VCaP (cell line): ENCODE results near the gene CEACAM5.
A peak's percentile ranks its signal among the peaks of the same experiment; 100 is the strongest.

Source experiments
- H3K27ac ChIP-seq: fragments of 450-650 bp; 2 replicates; pipeline ENCODE4 v1.5.1; 2017
- TF ChIP-seq, protein P1 (sequence below): fragments of 450-650 bp; conservative IDR thresholded peaks from 2 replicates; pipeline ENCODE4 v1.5.1; 2017; ENCODE audit warnings: mild to moderate bottlenecking, moderate library complexity

Gene CEACAM5

DNA sequence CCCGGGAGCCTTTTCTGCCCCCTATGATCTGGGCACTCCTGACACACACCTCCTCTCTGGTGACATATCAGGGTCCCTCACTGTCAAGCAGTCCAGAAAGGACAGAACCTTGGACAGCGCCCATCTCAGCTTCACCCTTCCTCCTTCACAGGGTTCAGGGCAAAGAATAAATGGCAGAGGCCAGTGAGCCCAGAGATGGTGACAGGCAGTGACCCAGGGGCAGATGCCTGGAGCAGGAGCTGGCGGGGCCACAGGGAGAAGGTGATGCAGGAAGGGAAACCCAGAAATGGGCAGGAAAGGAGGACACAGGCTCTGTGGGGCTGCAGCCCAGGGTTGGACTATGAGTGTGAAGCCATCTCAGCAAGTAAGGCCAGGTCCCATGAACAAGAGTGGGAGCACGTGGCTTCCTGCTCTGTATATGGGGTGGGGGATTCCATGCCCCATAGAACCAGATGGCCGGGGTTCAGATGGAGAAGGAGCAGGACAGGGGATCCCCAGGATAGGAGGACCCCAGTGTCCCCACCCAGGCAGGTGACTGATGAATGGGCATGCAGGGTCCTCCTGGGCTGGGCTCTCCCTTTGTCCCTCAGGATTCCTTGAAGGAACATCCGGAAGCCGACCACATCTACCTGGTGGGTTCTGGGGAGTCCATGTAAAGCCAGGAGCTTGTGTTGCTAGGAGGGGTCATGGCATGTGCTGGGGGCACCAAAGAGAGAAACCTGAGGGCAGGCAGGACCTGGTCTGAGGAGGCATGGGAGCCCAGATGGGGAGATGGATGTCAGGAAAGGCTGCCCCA, 11.8 kb upstream of the CEACAM5 start:
- TF ChIP-seq, protein P1, sequence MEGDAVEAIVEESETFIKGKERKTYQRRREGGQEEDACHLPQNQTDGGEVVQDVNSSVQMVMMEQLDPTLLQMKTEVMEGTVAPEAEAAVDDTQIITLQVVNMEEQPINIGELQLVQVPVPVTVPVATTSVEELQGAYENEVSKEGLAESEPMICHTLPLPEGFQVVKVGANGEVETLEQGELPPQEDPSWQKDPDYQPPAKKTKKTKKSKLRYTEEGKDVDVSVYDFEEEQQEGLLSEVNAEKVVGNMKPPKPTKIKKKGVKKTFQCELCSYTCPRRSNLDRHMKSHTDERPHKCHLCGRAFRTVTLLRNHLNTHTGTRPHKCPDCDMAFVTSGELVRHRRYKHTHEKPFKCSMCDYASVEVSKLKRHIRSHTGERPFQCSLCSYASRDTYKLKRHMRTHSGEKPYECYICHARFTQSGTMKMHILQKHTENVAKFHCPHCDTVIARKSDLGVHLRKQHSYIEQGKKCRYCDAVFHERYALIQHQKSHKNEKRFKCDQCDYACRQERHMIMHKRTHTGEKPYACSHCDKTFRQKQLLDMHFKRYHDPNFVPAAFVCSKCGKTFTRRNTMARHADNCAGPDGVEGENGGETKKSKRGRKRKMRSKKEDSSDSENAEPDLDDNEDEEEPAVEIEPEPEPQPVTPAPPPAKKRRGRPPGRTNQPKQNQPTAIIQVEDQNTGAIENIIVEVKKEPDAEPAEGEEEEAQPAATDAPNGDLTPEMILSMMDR, result no peak
- H3K27ac ChIP-seq, result no peak overlapping the region

DNA sequence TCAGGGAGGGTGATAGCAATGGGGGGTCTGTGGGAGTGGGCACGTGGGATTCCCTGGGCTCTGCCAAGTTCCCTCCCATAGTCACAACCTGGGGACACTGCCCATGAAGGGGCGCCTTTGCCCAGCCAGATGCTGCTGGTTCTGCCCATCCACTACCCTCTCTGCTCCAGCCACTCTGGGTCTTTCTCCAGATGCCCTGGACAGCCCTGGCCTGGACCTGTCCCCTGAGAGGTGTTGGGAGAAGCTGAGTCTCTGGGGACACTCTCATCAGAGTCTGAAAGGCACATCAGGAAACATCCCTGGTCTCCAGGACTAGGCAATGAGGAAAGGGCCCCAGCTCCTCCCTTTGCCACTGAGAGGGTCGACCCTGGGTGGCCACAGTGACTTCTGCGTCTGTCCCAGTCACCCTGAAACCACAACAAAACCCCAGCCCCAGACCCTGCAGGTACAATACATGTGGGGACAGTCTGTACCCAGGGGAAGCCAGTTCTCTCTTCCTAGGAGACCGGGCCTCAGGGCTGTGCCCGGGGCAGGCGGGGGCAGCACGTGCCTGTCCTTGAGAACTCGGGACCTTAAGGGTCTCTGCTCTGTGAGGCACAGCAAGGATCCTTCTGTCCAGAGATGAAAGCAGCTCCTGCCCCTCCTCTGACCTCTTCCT, 11.1 kb upstream of the CEACAM5 start:
- H3K27ac ChIP-seq, result no peak overlapping the region
- TF ChIP-seq, protein P1, result no peak

GRCh38 chr19:41698746-41699230, 9.6 kb upstream of the CEACAM5 start:
- TF ChIP-seq, protein P1, result no peak
- H3K27ac ChIP-seq, result peak overlapping the region; percentile 62

GRCh38 chr19:41699231-41699967, 9.0 kb upstream of the CEACAM5 start:
- H3K27ac ChIP-seq, result peak overlapping the region; percentile 62
- TF ChIP-seq, protein P1, result no peak

- TF ChIP-seq, protein P1, result no peak
- H3K27ac ChIP-seq, result no peak overlapping the region
These were observed 8.5 kb upstream of the CEACAM5 start for GRCh38 chr19:41699968-41700323.

DNA sequence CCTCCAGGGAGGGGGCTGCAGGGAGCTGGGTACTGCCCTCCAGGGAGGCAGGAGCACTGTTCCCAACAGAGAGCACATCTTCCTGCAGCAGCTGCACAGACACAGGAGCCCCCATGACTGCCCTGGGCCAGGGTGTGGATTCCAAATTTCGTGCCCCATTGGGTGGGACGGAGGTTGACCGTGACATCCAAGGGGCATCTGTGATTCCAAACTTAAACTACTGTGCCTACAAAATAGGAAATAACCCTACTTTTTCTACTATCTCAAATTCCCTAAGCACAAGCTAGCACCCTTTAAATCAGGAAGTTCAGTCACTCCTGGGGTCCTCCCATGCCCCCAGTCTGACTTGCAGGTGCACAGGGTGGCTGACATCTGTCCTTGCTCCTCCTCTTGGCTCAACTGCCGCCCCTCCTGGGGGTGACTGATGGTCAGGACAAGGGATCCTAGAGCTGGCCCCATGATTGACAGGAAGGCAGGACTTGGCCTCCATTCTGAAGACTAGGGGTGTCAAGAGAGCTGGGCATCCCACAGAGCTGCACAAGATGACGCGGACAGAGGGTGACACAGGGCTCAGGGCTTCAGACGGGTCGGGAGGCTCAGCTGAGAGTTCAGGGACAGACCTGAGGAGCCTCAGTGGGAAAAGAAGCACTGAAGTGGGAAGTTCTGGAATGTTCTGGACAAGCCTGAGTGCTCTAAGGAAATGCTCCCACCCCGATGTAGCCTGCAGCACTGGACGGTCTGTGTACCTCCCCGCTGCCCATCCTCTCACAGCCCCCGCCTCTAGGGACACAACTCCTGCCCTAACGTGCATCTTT, 7.8 kb upstream of the CEACAM5 start:
- TF ChIP-seq, protein P1, result no peak
- no peak overlapping the region for H3K27ac ChIP-seq
